GM19467 (cell line): ENCODE measurements around the gene DYRK1B.
"Not testable (repeated sequence)": the region's sequence is repeated elsewhere in the genome, so short reads cannot be mapped to it uniquely, and the experiment has no call there.

ENCODE experiments used
- ATAC-seq: cut with Tn5 transposase; IDR thresholded peaks from one replicate; pipeline ENCODE4 v1.9.1; 2021; ENCODE audit warnings: mild to moderate bottlenecking, moderate library complexity; ENCODE audit not compliant: unreplicated experiment

Gene DYRK1B

DNA sequence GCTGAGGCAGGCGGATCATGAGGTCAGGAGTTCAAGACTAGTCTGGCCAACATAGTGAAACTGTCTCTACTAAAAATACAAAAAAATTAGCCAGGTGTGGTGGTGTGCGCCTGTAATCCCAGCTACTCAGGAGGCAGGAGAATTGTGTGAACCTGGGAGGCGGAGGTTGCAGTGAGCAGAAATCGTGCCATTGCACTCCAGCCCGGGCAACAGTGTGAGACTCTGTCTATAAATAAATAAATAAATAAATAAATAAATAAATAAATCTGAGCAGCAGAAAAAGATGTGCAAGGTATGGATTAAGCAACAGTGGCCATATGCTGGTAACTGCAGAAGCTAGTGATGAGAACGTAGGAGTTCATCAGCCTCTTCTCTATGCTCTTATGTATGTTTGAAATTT is 19.9 kb downstream of the DYRK1B start:
- not testable (repeated sequence) for ATAC-seq

DNA sequence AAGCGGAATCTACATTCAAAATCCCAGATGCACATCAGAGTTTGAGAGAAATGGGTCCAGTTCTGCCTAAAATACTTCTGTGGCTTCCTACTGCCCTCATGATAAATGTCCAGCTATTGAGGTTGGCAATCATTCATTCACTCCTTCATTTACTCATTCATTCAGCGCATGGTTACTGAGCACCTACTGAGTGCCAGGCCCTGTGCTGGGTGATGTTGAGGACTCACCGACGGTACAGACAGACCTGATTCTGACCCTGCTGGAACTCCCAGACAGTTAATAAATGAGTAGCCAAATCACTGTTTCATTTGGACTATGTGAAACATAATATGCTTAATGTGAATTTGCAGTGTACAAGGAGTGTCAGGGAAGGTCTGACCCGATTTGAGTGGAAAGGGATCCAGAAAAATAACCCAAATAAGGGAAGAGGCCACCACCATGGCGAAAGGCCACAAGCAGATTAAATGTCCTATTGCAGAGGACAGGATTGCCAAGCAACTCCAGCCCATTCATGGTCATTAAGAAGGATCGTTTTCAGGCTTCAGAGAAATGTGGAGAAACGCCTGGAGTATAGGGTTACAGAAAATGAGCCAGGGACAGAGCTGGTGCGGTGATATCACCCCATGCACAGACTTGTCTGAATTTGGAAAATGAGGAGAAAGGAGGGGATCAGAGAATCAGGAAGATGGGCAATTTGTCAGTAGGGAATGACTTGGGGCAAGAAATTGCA is 20.5 kb downstream of the DYRK1B start:
- ATAC-seq, result no peak

DNA sequence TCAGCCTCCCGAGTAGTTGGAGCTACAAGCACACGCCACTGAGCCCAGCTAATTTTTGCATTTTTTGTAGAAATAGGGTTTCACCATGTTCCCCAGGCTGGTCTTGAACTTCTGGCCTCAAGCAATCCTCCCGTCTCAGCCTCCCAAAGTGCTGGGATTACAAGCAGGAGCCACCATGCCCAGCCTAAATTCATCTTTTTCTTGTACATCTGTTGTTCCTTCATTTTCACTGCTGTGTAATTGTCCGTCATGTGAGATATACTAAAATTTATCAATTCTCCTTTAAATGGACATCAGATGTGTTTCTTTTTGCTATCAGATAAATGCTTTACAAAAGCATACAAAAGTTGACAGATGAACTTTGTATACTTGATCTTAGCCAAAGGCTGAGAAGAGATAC is 22.9 kb downstream of the DYRK1B start:
- ATAC-seq, result no peak

DNA sequence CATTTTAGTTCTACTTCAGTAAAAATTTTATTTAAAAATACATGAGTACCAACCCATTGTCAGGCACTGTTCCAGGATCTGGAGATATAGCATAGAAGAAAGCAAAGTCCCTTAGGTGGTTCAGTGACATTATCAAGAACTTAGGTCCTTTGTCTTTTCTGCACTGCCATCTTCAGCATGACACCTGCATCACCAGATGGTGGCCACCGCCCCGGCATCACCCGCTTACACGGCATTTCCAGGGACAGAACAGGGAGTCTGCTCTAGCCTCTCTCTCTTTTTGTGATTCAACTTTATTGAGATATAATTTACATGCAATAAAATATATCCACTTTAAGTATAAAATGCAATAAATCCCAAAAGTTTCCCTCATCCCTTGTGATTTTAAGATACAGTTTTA is 23.5 kb downstream of the DYRK1B start:
- ATAC-seq, result no peak

DNA sequence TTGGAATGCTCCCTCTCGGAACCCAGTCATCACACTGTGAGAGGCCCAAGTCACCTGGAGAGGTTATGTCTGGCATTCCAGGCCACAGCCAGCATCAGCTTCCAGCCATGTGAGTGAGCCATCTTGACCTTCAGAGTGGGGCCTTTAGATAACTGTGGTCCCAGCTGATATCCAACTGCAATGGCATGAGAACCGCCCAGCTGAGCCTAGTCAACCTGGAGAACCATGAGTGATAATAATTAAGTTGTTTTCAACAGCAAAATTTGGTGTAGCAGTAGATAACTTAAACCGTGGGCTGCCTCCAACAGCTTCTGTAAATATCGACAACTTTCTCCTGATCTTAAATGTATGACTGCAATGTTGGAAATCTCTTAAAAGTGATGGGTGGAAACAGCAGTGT is 24.6 kb downstream of the DYRK1B start:
- no peak for ATAC-seq

DNA sequence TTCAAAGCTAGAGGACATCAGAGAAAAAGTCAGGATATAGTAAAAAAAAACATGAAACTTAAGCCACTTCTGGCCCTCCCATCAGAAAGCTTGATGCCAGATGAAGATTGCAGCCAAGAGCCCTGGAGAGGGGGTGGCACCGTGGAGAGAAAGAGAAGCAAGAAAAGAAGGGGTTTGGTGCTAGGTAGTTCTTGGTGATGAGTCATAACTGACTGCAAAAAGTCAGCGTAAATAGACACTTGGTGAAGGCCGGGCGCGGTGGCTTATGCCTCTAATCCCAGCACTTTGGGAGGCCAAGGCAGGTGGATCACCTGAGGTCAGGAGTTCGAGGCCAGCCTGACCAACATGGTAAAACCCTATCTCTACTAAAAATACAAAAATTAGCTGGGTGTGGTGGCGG is 25.3 kb downstream of the DYRK1B start:
- not testable (repeated sequence) for ATAC-seq

DNA sequence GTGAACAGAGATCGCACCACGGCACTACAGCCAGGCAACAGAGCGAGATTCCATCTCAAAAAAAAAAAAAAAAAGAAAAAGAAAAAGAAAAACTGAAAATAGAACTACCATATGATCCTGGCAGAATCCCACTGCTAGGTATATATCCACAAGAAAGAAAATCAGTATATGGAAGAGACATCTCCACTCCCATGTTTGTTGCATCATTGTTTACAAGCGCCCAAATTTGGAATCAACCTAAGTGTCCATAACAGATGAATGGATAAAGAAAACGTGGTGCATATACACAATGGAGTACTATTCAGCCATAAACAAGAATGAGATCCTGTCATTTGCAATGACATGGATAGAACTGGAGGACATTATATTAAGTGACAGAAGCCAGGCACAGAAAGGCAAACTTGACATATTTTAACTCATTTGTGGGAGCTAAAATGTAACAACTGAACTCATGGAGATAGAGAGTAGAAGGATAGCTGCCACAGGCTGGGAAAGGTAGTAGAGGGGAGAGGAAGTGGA is 26.1 kb downstream of the DYRK1B start:
- ATAC-seq, result no peak

DNA sequence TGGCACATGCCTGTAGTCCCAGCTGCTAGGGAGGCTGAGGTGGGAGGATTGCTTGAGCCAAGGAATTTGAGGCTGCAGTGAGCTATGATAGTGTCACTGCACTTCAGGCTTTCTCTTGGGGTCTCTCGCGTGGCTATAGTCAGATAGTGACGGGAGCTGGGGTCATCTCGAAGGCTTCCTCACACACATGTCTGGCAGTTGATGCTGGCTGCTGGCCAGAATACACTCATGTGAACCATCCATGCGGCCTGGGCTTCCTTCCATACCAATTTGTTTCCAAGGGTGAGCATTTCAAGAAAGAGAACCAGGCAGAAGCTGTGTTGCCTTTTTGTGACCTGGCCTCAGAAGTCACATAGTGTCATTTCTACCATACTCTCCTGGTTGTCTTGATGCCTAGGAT is 28.9 kb downstream of the DYRK1B start:
- ATAC-seq, result no peak

DNA sequence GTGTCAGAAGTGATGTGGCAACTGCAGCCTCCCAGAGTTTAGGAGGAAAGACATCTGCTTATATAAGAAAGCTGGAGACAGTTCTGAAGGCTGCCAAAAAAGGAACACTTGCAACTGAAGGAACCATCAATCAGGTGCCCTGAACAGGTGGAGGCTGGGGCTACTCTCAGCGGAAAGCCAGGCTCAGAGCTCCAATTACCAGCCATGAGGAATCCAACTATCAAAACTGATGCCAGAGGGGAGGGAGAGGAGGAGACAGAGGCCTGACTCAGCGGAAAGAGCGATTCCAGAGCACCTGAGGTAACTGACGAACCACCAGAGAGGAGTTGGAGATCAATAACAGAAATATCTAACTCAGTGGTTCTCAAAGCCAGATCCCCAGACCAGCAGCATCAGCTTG is 31.0 kb downstream of the DYRK1B start:
- no peak for ATAC-seq

DNA sequence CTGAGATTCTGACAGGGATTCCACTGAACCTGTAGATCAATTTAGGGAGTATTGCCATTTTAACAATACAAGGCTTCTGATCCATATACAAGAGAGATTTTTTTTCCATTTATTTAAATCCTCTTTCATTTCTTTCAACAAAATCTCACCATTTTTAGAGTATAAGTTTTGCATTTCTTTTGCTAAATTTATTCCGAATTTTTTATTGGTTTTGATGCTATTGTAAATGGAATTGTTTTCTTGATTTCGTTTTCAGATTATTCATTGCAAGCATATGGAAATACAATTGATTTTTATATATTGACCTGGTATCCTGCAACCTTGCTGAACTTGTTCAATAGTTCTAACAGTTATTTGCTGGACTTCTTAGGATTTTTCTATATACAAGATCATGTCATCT is 36.9 kb downstream of the DYRK1B start:
- ATAC-seq, result no peak

DNA sequence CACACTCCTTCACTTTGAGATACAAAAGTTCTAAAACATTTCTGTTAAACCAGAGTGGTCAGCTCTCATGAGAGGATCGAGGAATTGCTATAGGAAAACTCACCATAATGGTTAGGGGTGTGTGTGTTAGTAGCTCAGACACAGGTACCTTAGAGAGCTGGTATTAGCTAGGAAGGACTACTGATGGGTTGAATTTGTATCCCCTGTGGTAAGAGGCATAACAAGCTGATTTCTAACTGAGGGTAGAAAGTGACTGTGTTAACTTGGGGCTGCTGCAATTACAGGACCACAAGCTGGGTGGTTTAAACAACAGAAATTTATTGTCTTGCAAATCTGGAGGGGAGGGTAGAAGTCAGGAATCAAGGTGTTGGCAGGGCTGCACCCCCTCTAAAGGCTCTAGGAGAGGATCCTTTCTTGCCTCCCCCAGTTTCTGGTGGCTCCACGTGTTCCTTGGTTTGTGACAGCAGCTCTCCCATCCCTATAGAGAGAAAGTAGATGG is 37.9 kb downstream of the DYRK1B start:
- no peak for ATAC-seq

DNA sequence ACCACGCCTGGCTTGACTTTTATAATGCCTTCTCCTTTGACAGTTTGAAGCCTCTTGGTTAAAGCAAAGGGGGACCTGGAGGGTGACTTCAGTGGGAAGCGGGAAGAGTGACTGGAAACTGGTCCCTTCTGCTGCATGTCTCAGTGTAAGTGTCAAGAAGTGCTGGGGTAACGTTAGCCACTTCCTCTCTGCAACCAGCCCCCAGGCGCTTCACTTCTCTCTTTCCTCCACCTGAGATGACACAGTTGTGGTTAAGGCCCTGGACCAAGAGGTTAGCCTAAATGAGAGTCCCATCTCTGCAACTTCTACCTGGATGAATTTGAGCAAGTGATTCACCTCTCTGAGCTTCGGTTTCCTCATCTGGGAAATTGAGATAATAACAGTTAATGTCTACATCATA is 39.0 kb downstream of the DYRK1B start:
- ATAC-seq, result no peak

DNA sequence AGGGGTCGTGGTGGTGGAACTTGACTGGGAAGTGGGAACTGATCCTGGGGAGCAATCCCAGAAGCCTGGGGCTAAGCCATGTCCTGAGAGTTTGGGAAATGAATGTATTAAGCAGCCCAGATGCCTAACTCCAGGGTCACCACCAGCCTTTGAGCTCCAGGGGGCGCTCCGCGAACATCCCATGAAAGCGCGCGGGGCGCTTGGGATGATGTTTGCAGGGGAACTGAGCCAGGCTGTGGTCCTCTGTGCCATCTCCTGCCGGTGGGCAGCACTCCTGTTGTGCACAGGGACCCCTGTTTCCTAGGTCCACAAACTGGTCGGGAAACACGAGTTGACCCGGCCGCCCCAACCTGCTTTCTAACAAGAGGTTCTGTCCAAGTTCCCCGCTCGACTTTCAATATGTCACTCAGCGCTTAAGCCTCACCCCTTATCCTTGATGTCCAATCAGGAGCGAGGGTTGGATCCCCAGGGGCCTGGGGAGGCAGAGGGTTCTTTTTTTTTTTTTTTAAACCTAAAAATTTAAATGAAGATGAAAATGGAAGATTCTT is 40.9 kb downstream of the DYRK1B start:
- ATAC-seq, result peak; percentile 58

DNA sequence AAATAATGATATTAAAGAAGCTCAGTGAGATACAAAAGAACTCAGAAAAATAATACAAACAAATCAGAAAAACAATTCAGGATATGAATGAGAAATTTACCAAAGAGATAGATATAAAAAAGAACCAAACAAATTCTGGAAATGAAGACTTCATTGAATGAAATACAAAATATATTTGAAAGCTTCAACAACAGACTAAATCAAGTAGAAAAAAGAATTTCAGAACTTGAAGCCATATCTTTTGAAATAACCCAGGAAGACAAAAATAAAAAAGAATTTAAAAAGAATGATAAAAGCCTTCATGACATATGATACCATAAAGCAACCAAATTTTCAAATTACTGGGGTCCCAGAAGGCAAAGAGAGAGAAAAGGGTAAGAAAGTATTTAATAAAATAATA is 45.7 kb downstream of the DYRK1B start:
- no peak for ATAC-seq

DNA sequence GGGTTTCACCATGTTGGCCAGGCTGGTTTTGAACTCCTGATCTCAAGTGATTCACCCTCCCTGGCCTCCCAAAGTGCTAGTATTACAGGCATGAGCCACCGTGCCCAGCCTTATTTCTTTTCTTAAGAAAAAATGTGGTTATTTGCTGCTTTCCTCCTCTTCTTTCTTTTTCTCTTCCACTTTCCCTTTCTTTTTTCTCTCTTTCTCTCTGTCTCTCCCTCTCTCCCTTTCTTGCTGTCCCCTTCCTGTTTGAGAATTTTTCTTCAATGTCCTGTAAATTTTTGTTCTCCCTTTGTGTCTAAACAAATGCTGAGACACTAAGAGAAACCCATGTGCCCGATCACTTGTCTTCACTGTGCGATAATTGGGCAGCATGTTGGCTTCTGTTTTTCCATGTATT is 53.1 kb downstream of the DYRK1B start:
- ATAC-seq, result no peak

DNA sequence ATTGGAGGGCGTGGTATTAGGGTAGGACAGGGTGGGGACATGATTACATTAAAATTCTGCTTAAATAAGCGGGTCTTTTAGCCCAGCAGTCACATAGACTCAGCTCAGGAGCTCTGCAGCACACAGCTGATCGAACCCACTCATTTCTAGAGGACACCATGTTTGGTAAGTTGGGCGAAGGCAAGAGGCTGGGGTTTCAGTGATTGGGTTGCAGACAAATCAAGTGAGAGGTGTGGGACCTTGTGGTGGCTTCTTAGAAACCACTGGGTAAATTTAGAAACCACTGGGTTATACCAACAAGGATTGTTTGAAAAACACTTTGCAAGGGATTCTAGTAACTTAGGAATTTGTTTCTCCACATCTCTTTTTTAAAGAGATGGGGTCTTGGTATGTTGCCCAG is 55.2 kb downstream of the DYRK1B start, which contains the start of gene LEUTX:
Gene LEUTX, plus strand, starts transcription at position 92 of the 400 bp plus-strand sequence. Its CDS starts 67 bp downstream, at position 159.
- no peak for ATAC-seq
